GM23338 (cell line): ENCODE measurements around the gene YIPF1. TPM values are rescaled to one million over a fixed set of nuclear protein-coding genes. Genes with fewer than 3 reads are reported as not detected.

Experiments
- ATAC-seq: fragments of 200-7000 bp; cut with Tn5 transposase; 3 replicates; pipeline ENCODE4 v1.9.1; 2020
- DNase-seq: peaks from one replicate; pipeline ENCODE4 v3.0.0-alpha.2; 2015; ENCODE audit warnings: low spot score
- H2AFZ ChIP-seq: fragments of 200-600 bp; sonication (generic); 2 replicates; pipeline ENCODE4 v1.8.0; 2016; ENCODE audit warnings: antibody characterized with exemption, mild to moderate bottlenecking, moderate library complexity
- H3F3A ChIP-seq: fragments of 200-600 bp; sonication (generic); replicated peaks from 2 replicates; pipeline ENCODE4 v1.8.0; 2017; ENCODE audit warnings: antibody characterized with exemption, mixed run types, low read depth
- H3K27ac ChIP-seq: fragments of 200-600 bp; sonication (generic); 2 replicates; pipeline ENCODE4 v1.6.1; 2016; ENCODE audit warnings: low read depth
- H3K27me3 ChIP-seq: fragments of 200-600 bp; sonication (generic); 2 replicates; pipeline ENCODE4 v1.8.0; 2016; ENCODE audit warnings: mild to moderate bottlenecking, mixed run types, moderate library complexity; ENCODE audit not compliant: insufficient read depth
- H3K36me3 ChIP-seq: fragments of 200-600 bp; sonication (generic); 2 replicates; pipeline ENCODE4 v1.8.0; 2016; ENCODE audit warnings: mild to moderate bottlenecking; ENCODE audit not compliant: insufficient read depth
- H3K4me1 ChIP-seq: fragments of 200-600 bp; sonication (generic); 2 replicates; pipeline ENCODE4 v1.8.0; 2016; ENCODE audit warnings: mild to moderate bottlenecking, moderate library complexity; ENCODE audit not compliant: insufficient read depth
- H3K4me2 ChIP-seq: fragments of 200-600 bp; sonication (generic); 2 replicates; pipeline ENCODE4 v1.7.1; 2017; ENCODE audit warnings: mixed run types
- H3K4me3 ChIP-seq: fragments of 200-600 bp; sonication (generic); 2 replicates; pipeline ENCODE4 v1.6.1; 2016; ENCODE audit warnings: mixed run types
- H3K79me2 ChIP-seq: fragments of 200-600 bp; sonication (generic); replicated peaks from 2 replicates; pipeline ENCODE4 v1.8.0; 2017; ENCODE audit warnings: mild to moderate bottlenecking; ENCODE audit not compliant: insufficient read depth
- H3K9me2 ChIP-seq: fragments of 200-600 bp; sonication (generic); 2 replicates; pipeline ENCODE4 v1.8.0; 2017; ENCODE audit not compliant: insufficient read depth
- H4K20me1 ChIP-seq: fragments of 200-600 bp; sonication (generic); replicated peaks from 2 replicates; pipeline ENCODE4 v1.8.0; 2017; ENCODE audit warnings: mild to moderate bottlenecking; ENCODE audit not compliant: insufficient read depth
- H3K27ac Mint-ChIP-seq: 2 replicates; pipeline ENCODE4 v1.8.0; 2020; ENCODE audit warnings: inconsistent platforms, mild to moderate bottlenecking, moderate library complexity, mixed read lengths
- H3K27me3 Mint-ChIP-seq: 3 replicates; pipeline ENCODE4 v1.8.0; 2022; ENCODE audit warnings: low read depth, mild to moderate bottlenecking, moderate library complexity, mixed read lengths, inconsistent platforms; ENCODE audit not compliant: insufficient read depth, poor library complexity
- H3K36me3 Mint-ChIP-seq: 3 replicates; pipeline ENCODE4 v1.8.0; 2021; ENCODE audit warnings: low read depth, mild to moderate bottlenecking, inconsistent platforms, moderate library complexity, mixed read lengths
- H3K4me1 Mint-ChIP-seq: 3 replicates; pipeline ENCODE4 v1.8.0; 2020; ENCODE audit warnings: mild to moderate bottlenecking, inconsistent platforms, mixed read lengths
- H3K4me3 Mint-ChIP-seq: 3 replicates; pipeline ENCODE4 v1.8.0; 2021; ENCODE audit warnings: moderate library complexity, mild to moderate bottlenecking, inconsistent platforms, mixed read lengths
- H3K9me3 Mint-ChIP-seq: 3 replicates; pipeline ENCODE4 v1.8.0; 2020; ENCODE audit warnings: moderate library complexity, mild to moderate bottlenecking, inconsistent platforms, mixed read lengths
- CREB1 ChIP-seq: fragments of 250-450 bp; sonication (Bioruptor Pico); IDR thresholded peaks from 2 replicates; pipeline ENCODE4 v1.5.0; 2020; ENCODE audit warnings: low read depth, mild to moderate bottlenecking, moderate library complexity
- ETS1 ChIP-seq: IDR thresholded peaks from 2 replicates; pipeline ENCODE4 v1.6.1; 2016; ENCODE audit warnings: antibody characterized with exemption
- EZH2 ChIP-seq: fragments of 200-600 bp; sonication (generic); IDR thresholded peaks from one replicate; pipeline ENCODE4 v1.8.0; 2017; ENCODE audit warnings: antibody characterized with exemption, mild to moderate bottlenecking, low read depth; ENCODE audit not compliant: unreplicated experiment
- EZH2phosphoT487 ChIP-seq: fragments of 200-600 bp; sonication (generic); IDR thresholded peaks from one replicate; pipeline ENCODE4 v1.8.1; 2018; ENCODE audit warnings: antibody characterized with exemption; ENCODE audit not compliant: unreplicated experiment
- JUNB ChIP-seq: IDR thresholded peaks from one replicate; pipeline ENCODE4 v1.6.1; 2016; ENCODE audit warnings: antibody characterized with exemption; ENCODE audit not compliant: unreplicated experiment
- NANOG ChIP-seq: IDR thresholded peaks from 2 replicates; pipeline ENCODE4 v1.6.1; 2016; ENCODE audit warnings: antibody characterized with exemption, borderline replicate concordance
- POLR2AphosphoS5 ChIP-seq: IDR thresholded peaks from 2 replicates; pipeline ENCODE4 v1.6.1; 2016; ENCODE audit warnings: antibody characterized with exemption, low read depth
- REST ChIP-seq: IDR thresholded peaks from one replicate; pipeline ENCODE4 v1.6.1; 2018; ENCODE audit warnings: antibody characterized with exemption; ENCODE audit not compliant: unreplicated experiment
- STAT1 ChIP-seq: IDR thresholded peaks from one replicate; pipeline ENCODE4 v1.6.1; 2016; ENCODE audit warnings: antibody characterized with exemption; ENCODE audit not compliant: unreplicated experiment
- ZNF114 ChIP-seq: fragments of 250-450 bp; sonication (Bioruptor Pico); IDR thresholded peaks from 2 replicates; pipeline ENCODE4 v1.5.0; 2020; ENCODE audit warnings: mild to moderate bottlenecking, moderate library complexity
- ZNF331 ChIP-seq: fragments of 250-450 bp; sonication (Bioruptor Pico); IDR thresholded peaks from 2 replicates; pipeline ENCODE4 v1.5.0; 2020; ENCODE audit warnings: low read depth, mild to moderate bottlenecking, moderate library complexity
- ZNF462 ChIP-seq: fragments of 250-450 bp; sonication (Bioruptor Pico); IDR thresholded peaks from 2 replicates; pipeline ENCODE4 v1.5.0; 2020; ENCODE audit warnings: mild to moderate bottlenecking, moderate library complexity
- polyA plus RNA-seq: library from polyadenylated mRNA; unstranded; fragments of >200 nt; fragmentation: Nextera tagmentation; extraction: Ambion mirVana; gene quantifications from 2 replicates; pipeline ENCODE4 v1.2.1, GENCODE V29; 2016
- total RNA-seq: library from RNA; depleted of rRNA; stranded (reverse); fragments of >200 nt; shearing (Covaris generic); gene quantifications from 2 replicates; pipeline ENCODE4 v1.2.3, GENCODE V29; 2014
- TF ChIP-seq, protein P1 (sequence below), 2 experiments: fragments of 200-600 bp in 1 of 2; sonication (generic) in 1 of 2; conservative IDR thresholded peaks; 2 replicates each; pipeline versions ENCODE4 v1.5.1 to v1.6.1; 2016 to 2017; ENCODE audit warnings: antibody characterized with exemption in 2 of 2, low read depth in 2 of 2, mild to moderate bottlenecking in 2 of 2, moderate library complexity in 1 of 2

YIPF1 gene
- total and polyA plus RNA-seq, 2 experiments from 2014 or later, result 14.1 to 24.0 TPM

- H3K36me3 Mint-ChIP-seq, result peaks cover 3% of the 10 kb centered on the region; the same call in 2 of the 3 replicates
- no peaks in the 10 kb centered on the region for H3K9me3 Mint-ChIP-seq
- no peaks in the 10 kb centered on the region for H4K20me1 ChIP-seq
- no peaks in the 10 kb centered on the region for H3K9me2 ChIP-seq
- H3K27ac Mint-ChIP-seq, result no peak overlapping the region
- no peaks in the 10 kb centered on the region; the same call in 1 of the 2 replicates for H3K36me3 ChIP-seq
- peaks cover 5% of the 10 kb centered on the region; the same call in 1 of the 2 replicates for H3K4me1 ChIP-seq
- DNase-seq (no peak), ATAC-seq (no peak)
- no peaks in the 10 kb centered on the region; the same call in 1 of the 2 replicates for H3F3A ChIP-seq
- TF ChIP-seq CREB1 (CRISPR knock-in tag) (no peak), ZNF462 (no peak), ZNF331 (CRISPR knock-in tag) (no peak), ETS1 (no peak), REST (no peak), EZH2 (no peak), ZNF114 (no peak), EZH2phosphoT487 (no peak), STAT1 (no peak), JUNB (no peak), POLR2AphosphoS5 (no peak), NANOG (no peak)
- TF ChIP-seq, protein P1, sequence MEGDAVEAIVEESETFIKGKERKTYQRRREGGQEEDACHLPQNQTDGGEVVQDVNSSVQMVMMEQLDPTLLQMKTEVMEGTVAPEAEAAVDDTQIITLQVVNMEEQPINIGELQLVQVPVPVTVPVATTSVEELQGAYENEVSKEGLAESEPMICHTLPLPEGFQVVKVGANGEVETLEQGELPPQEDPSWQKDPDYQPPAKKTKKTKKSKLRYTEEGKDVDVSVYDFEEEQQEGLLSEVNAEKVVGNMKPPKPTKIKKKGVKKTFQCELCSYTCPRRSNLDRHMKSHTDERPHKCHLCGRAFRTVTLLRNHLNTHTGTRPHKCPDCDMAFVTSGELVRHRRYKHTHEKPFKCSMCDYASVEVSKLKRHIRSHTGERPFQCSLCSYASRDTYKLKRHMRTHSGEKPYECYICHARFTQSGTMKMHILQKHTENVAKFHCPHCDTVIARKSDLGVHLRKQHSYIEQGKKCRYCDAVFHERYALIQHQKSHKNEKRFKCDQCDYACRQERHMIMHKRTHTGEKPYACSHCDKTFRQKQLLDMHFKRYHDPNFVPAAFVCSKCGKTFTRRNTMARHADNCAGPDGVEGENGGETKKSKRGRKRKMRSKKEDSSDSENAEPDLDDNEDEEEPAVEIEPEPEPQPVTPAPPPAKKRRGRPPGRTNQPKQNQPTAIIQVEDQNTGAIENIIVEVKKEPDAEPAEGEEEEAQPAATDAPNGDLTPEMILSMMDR (conservative IDR thresholded peaks at IDR 0.05; ENCODE audit: low read depth in 2 of 2), result no peak
- no peaks in the 10 kb centered on the region for H3K27me3 ChIP-seq
- H3K4me3 ChIP-seq, result no peak overlapping the region
- H3K79me2 ChIP-seq, result no peaks in the 10 kb centered on the region
- H3K4me3 Mint-ChIP-seq, result no peak overlapping the region
- H2AFZ ChIP-seq, result peak overlapping the region; percentile 69; the same call in 1 of the 2 replicates
- no peak overlapping the region for H3K4me2 ChIP-seq
- H3K27ac ChIP-seq, result no peak overlapping the region
- peaks cover 10% of the 10 kb centered on the region for H3K27me3 Mint-ChIP-seq
- H3K4me1 Mint-ChIP-seq, result peaks cover 10% of the 10 kb centered on the region; the same call in 2 of the 3 replicates
These were observed 2.1 kb upstream of the YIPF1 start for GRCh38 chr1:53891678-53892077.
